Measurements from ENCODE around the gene MAFG. TPM values are rescaled to one million over a fixed set of nuclear protein-coding genes. Genes with fewer than 3 reads are reported as not detected.
A peak's percentile ranks its signal among the peaks of the same experiment; 100 is the strongest.

The MAFG gene
- total RNA-seq, 1 donor from 2014 or later = 8.1 TPM

DNA sequence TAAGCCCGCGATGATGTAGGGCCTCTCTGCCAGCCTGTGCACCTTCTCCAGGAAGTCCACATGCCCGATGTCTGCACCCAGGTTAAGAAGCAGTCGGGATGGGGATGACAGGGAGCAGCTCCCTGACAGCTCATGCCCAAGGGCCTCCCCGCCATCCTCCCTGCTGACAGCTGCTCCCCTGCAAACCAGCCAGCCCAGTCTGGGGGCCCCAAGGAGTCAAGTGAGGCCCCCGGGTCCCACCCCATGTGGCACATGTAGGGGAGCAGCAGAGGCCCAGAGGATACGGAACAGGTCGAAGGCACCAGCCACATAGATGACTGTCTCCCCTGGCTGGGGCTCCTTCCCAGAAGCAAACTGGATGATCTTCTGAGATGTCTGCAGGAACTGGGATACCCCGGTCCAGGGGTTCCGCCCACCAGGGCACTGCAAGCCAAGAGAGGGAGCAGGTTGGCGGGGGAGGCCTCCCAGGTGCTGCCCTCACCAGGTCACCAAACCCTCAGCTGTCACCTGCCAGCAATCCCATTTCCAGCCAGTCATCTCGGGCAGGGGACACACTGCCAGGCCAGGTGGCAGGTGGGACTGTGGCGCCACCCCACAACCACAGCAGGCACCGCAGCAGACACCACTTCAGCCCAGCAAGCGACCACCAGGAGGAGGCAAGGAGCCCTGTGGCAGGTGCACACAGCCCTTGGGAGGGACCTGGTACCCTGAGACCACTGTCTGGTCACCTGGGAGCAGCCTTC, 20.9 kb downstream of the MAFG start:
- no peaks in the 10 kb centered on the region for H3K79me2 ChIP-seq (ENCODE audit: low read depth)
- no peak overlapping the region for H3K9ac ChIP-seq
- H3K27me3 Mint-ChIP-seq (ENCODE audit: insufficient read depth, low read depth) = peaks cover 5% of the 10 kb centered on the region
- peaks cover 37% of the 10 kb centered on the region for H3K27me3 ChIP-seq
- H3K36me3 Mint-ChIP-seq = no peaks in the 10 kb centered on the region
- peaks cover 9% of the 10 kb centered on the region for H3K4me1 Mint-ChIP-seq
- peaks cover 9% of the 10 kb centered on the region for H3K4me1 ChIP-seq
- peaks cover 18% of the 10 kb centered on the region for H3F3A ChIP-seq (ENCODE audit: low read depth)
- H3K27ac Mint-ChIP-seq = no peak overlapping the region
- no peak for DNase-seq (ENCODE audit: low spot score)
- no peak overlapping the region for H3K4me2 ChIP-seq
- peaks cover 23% of the 10 kb centered on the region for H4K20me1 ChIP-seq (ENCODE audit: low read depth)
- TF ChIP-seq, protein P1, sequence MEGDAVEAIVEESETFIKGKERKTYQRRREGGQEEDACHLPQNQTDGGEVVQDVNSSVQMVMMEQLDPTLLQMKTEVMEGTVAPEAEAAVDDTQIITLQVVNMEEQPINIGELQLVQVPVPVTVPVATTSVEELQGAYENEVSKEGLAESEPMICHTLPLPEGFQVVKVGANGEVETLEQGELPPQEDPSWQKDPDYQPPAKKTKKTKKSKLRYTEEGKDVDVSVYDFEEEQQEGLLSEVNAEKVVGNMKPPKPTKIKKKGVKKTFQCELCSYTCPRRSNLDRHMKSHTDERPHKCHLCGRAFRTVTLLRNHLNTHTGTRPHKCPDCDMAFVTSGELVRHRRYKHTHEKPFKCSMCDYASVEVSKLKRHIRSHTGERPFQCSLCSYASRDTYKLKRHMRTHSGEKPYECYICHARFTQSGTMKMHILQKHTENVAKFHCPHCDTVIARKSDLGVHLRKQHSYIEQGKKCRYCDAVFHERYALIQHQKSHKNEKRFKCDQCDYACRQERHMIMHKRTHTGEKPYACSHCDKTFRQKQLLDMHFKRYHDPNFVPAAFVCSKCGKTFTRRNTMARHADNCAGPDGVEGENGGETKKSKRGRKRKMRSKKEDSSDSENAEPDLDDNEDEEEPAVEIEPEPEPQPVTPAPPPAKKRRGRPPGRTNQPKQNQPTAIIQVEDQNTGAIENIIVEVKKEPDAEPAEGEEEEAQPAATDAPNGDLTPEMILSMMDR (IDR thresholded peaks at IDR 0.05) = peak; percentile 26
- no peak for TF ChIP-seq EZH2 (IDR thresholded peaks at IDR 0.05)
- H3K4me3 Mint-ChIP-seq = no peak overlapping the region
- H3K9me3 Mint-ChIP-seq = no peaks in the 10 kb centered on the region
- no peaks in the 10 kb centered on the region for H3K9me3 ChIP-seq (ENCODE audit: low read depth)
- no peak overlapping the region for H3K4me3 ChIP-seq
- no peaks in the 10 kb centered on the region for H3K36me3 ChIP-seq
- no peak overlapping the region for H2AFZ ChIP-seq (replicated peaks)
- no peak overlapping the region for H3K27ac ChIP-seq

- no peak for DNase-seq (ENCODE audit: low spot score)
- H3K4me1 ChIP-seq = peaks cover 11% of the 10 kb centered on the region
- peaks cover 12% of the 10 kb centered on the region for H3K4me1 Mint-ChIP-seq
- H3K36me3 ChIP-seq = no peaks in the 10 kb centered on the region
- peaks cover 44% of the 10 kb centered on the region for H3K27me3 ChIP-seq
- no peaks in the 10 kb centered on the region for H3K79me2 ChIP-seq (ENCODE audit: low read depth)
- peaks cover 3% of the 10 kb centered on the region for H3K36me3 Mint-ChIP-seq
- H3K27ac Mint-ChIP-seq = no peak overlapping the region
- no peak overlapping the region for H3K4me2 ChIP-seq
- peaks cover 19% of the 10 kb centered on the region for H3F3A ChIP-seq (ENCODE audit: low read depth)
- no peaks in the 10 kb centered on the region for H3K9me3 Mint-ChIP-seq
- TF ChIP-seq, protein P1 (IDR thresholded peaks at IDR 0.05) = no peak
- TF ChIP-seq EZH2 (IDR thresholded peaks at IDR 0.05) = no peak
- no peak for TF ChIP-seq EZH2phosphoT487 (IDR thresholded peaks at IDR 0.05)
- no peak overlapping the region for H3K9ac ChIP-seq
- H3K9me3 ChIP-seq (ENCODE audit: low read depth) = no peaks in the 10 kb centered on the region
- H2AFZ ChIP-seq (replicated peaks) = no peak overlapping the region
- H3K4me3 Mint-ChIP-seq = no peak overlapping the region
- no peak overlapping the region for H3K4me3 ChIP-seq
- H3K27me3 Mint-ChIP-seq (ENCODE audit: insufficient read depth, low read depth) = peaks cover 12% of the 10 kb centered on the region
- H3K27ac ChIP-seq = no peak overlapping the region
- H4K20me1 ChIP-seq (ENCODE audit: low read depth) = peaks cover 26% of the 10 kb centered on the region
Measured at GRCh38 chr17:81905993-81906392, 21.5 kb downstream of the MAFG start.

DNA sequence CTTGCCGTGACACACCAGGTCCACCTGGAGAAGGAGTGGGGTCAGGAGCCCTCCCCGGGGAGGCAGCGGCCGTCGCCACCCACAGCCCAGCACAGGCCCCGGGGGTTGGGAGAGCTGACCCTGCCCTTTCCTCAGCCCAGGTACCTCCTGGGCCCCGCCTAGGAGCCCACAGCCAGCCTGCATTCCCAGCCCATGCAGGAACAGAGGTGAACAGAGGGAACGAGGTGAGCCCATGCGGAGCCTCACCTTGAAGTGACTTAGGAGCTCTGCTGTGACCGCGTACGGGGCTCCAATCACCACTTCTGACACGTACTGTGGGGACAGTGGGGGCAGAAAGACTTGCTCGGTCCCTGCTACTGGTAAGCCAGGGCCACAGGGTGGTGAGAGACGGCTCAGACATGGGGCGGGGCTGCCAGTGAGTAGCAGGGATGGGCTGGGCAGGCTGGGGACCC, 22.1 kb downstream of the MAFG start:
- no peak overlapping the region for H3K4me3 Mint-ChIP-seq
- Histone ChIP-seq H3F3A (ENCODE audit: low read depth) (peaks cover 23% of the 10 kb centered on the region), H3K4me3 (no peak overlapping the region), H3K27ac (no peak overlapping the region), H3K4me1 (peaks cover 9% of the 10 kb centered on the region), H2AFZ (replicated peaks) (no peak overlapping the region), H3K4me2 (no peak overlapping the region), H3K27me3 (peaks cover 44% of the 10 kb centered on the region), H3K9me3 (ENCODE audit: low read depth) (no peaks in the 10 kb centered on the region), H3K79me2 (ENCODE audit: low read depth) (no peaks in the 10 kb centered on the region), H4K20me1 (ENCODE audit: low read depth) (peaks cover 23% of the 10 kb centered on the region), H3K36me3 (no peaks in the 10 kb centered on the region), H3K9ac (no peak overlapping the region)
- H3K27me3 Mint-ChIP-seq (ENCODE audit: insufficient read depth, low read depth) = peaks cover 16% of the 10 kb centered on the region
- peaks cover 5% of the 10 kb centered on the region for H3K36me3 Mint-ChIP-seq
- no peak overlapping the region for H3K27ac Mint-ChIP-seq
- H3K9me3 Mint-ChIP-seq = no peaks in the 10 kb centered on the region
- peaks cover 12% of the 10 kb centered on the region for H3K4me1 Mint-ChIP-seq
- DNase-seq (ENCODE audit: low spot score) = no peak
- no peak for TF ChIP-seq EZH2 (IDR thresholded peaks at IDR 0.05)
- TF ChIP-seq EZH2phosphoT487 (IDR thresholded peaks at IDR 0.05) = no peak
- TF ChIP-seq, protein P1 (IDR thresholded peaks at IDR 0.05) = no peak
